Upper lobe of right lung (tissue), 1 donor: Measurements from ENCODE around the gene CDKN2AIPNL. TPM values are rescaled to one million over a fixed set of nuclear protein-coding genes. Genes with fewer than 3 reads are reported as not detected.

Experiments
- ATAC-seq: fragments of 200-7000 bp; cut with Tn5 transposase; one replicate; pipeline ENCODE4 v1.9.1; 2020; ENCODE audit warnings: mild to moderate bottlenecking, moderate library complexity
- DNase-seq: peaks from one replicate; pipeline ENCODE4 v3.0.0-alpha.2; 2020
- H3K27ac ChIP-seq: fragments of 200-600 bp; one replicate; pipeline ENCODE4 v1.8.0; 2022
- H3K27me3 ChIP-seq: fragments of 200-600 bp; one replicate; pipeline ENCODE4 v1.8.0; 2022; ENCODE audit warnings: mild to moderate bottlenecking
- H3K36me3 ChIP-seq: fragments of 200-600 bp; one replicate; pipeline ENCODE4 v1.8.0; 2022
- H3K4me1 ChIP-seq: fragments of 200-600 bp; one replicate; pipeline ENCODE4 v1.8.0; 2022
- H3K4me3 ChIP-seq: fragments of 200-600 bp; one replicate; pipeline ENCODE4 v1.8.0; 2022; ENCODE audit warnings: mild to moderate bottlenecking
- H3K9me3 ChIP-seq: fragments of 200-600 bp; one replicate; pipeline ENCODE4 v1.8.0; 2022
- intact Hi-C: fragments of 100-400 bp; cut with DNase I; formaldehyde crosslinking; loops from one replicate; pipeline ENCODE4 v1.11.0; 2022
- long read RNA-seq: library from polyadenylated mRNA; unstranded; transcript quantifications from one replicate; pipeline ENCODE4 v2.0.0, GENCODE V29; 2021
- total RNA-seq: library from RNA; stranded (reverse); fragmentation: NEBNext Ultra II Directional; extraction: Animal tissue kit (Norgen Biotek cat#: 25700); gene quantifications from one replicate; pipeline ENCODE4 v1.2.1, GENCODE V29; 2021
- TF ChIP-seq, protein P1 (sequence below): fragments of 200-600 bp; IDR thresholded peaks from one replicate; pipeline ENCODE4 v1.8.0; 2022; ENCODE audit warnings: antibody characterized with exemption
- donor health status: DM: no; HTN: yes; CAD: no; lungs with severe emphysema.

Gene CDKN2AIPNL
- 16.5 TPM for total RNA-seq
- long read RNA-seq, transcript CDKN2AIPNL-202 (3 exons, 1,223 nt) = major isoform, 22 of 25 reads
- long read RNA-seq, partial matches to known transcripts = 0 of 25 reads
- long read RNA-seq, other reads (novel, unspliced or antisense) = 3 of 25 reads

DNA sequence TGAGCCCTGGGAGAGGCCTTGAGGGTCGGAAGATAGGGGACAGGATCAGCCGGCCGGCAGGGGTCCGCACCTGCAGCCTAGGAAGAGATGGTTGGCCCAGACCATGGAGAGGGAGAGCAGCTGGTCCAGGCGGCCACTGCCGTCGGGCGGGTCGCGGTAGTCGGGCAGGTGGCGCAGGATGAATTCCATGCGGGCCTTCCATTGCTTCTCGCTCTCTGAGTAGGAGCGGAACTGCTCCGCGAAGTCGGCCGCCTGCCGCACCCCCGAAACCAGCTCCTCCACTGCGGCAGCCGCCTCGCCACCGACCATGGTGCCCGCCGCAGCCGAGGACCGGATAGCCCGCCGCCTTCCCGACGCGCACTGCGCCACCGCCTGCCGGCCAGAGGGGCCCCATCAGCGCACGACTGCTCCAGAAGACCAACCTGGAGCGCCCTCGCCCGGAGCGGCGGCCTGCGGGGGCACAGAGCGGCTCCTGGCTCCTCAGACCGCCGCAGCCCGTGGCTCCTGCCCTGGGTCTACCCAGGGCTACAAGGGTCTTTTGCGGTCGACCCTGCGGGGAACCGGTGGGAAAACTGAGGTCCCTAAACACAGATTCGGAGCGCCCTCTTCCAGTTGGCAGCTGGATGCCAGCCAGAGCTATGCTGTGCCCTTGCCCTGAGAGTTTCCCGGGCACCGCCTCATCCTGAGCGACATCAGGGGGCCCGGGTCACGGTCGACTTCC is at the start of gene CDKN2AIPNL:
Gene CDKN2AIPNL (minus strand): TSS at position 336 of the 721 bp plus-strand sequence. CDS start 27 bp downstream, at position 309.
- H3K27ac ChIP-seq = peak within 1 kb of the TSS; percentile 87

DNA sequence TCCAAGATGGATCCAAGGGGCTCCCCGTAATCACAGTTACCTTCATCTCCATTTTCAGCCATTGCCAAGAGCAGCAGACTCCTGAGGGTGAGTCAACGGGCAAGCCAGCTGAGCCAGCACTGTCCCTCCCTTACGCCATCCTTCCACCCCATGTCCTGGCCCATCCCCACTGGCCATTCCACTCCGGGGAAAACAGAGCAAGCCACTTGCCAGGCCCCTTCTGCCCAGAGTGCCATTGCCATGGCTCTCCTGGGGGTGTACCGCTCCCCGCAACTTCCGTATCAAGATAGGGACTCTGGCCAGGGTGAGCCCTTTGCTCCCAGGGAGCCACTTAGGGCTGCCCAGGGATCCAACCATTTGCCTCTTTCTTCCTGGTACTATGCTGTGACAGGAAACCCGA is 48.9 kb upstream of the CDKN2AIPNL start:
- Histone ChIP-seq H3K4me3 (no peak overlapping the region), H3K9me3 (no peaks in the 10 kb centered on the region), H3K27ac (no peak overlapping the region), H3K36me3 (no peaks in the 10 kb centered on the region), H3K27me3 (no peaks in the 10 kb centered on the region), H3K4me1 (peaks cover 13% of the 10 kb centered on the region)
- intact Hi-C loops = loop anchor here (10.0 kb wide), 1 partner anchor 46 kb away; the partner anchor contains the start of gene CDKN2AIPNL
- no peak for ATAC-seq
- TF ChIP-seq, protein P1, sequence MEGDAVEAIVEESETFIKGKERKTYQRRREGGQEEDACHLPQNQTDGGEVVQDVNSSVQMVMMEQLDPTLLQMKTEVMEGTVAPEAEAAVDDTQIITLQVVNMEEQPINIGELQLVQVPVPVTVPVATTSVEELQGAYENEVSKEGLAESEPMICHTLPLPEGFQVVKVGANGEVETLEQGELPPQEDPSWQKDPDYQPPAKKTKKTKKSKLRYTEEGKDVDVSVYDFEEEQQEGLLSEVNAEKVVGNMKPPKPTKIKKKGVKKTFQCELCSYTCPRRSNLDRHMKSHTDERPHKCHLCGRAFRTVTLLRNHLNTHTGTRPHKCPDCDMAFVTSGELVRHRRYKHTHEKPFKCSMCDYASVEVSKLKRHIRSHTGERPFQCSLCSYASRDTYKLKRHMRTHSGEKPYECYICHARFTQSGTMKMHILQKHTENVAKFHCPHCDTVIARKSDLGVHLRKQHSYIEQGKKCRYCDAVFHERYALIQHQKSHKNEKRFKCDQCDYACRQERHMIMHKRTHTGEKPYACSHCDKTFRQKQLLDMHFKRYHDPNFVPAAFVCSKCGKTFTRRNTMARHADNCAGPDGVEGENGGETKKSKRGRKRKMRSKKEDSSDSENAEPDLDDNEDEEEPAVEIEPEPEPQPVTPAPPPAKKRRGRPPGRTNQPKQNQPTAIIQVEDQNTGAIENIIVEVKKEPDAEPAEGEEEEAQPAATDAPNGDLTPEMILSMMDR = no peak
- DNase-seq = no peak

More for the DNA sequence above, at the start of gene CDKN2AIPNL:
- ATAC-seq (peak; percentile 100), DNase-seq (peak; percentile 96)
- intact Hi-C loops = loop anchor here (10.0 kb wide), 1 partner anchor 53 kb away; no protein-coding TSS in a partner anchor
- Histone ChIP-seq H3K9me3 (no peaks in the 10 kb centered on the region), H3K36me3 (peaks cover 2% of the 10 kb centered on the region), H3K27me3 (no peaks in the 10 kb centered on the region), H3K4me3 (peak within 1 kb of the TSS; percentile 92), H3K4me1 (peaks cover 22% of the 10 kb centered on the region)
- TF ChIP-seq, protein P1 = peak; percentile 80

- no peak overlapping the region for H3K27ac ChIP-seq
- intact Hi-C loops = no loop called here
- TF ChIP-seq, protein P1 = no peak
- H3K9me3 ChIP-seq = no peaks in the 10 kb centered on the region
- ATAC-seq (no peak), DNase-seq (no peak)
- H3K4me3 ChIP-seq = no peak overlapping the region
- H3K36me3 ChIP-seq = no peaks in the 10 kb centered on the region
- H3K27me3 ChIP-seq = no peaks in the 10 kb centered on the region
- H3K4me1 ChIP-seq = peaks cover 3% of the 10 kb centered on the region
These were observed 47.8 kb upstream of the CDKN2AIPNL start for GRCh38 chr5:134459491-134459890.

DNA sequence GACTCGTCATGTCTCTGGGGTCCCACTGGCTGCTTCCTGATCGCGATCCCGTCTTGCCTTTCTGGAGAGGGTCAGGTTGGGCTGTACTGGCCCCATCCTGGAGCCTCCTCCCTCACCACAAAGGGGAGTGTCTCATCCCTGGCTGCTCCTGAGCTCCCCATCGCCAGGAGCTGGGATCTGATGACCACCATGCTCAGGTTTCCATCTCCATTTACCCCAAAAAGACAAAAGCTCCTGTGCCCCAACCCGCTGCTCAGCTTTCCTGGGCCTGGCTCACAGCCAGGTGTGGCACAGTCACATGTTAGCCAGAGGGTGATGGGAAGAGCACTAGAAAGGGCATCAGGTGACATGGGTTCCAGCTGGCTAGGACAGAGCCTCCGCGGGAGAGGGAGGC is 47.3 kb upstream of the CDKN2AIPNL start:
- H3K4me3 ChIP-seq = no peak overlapping the region
- intact Hi-C loops = no loop called here
- no peak overlapping the region for H3K27ac ChIP-seq
- DNase-seq = no peak
- no peaks in the 10 kb centered on the region for H3K4me1 ChIP-seq
- H3K36me3 ChIP-seq = no peaks in the 10 kb centered on the region
- no peaks in the 10 kb centered on the region for H3K9me3 ChIP-seq
- no peak for ATAC-seq
- H3K27me3 ChIP-seq = no peaks in the 10 kb centered on the region
- TF ChIP-seq, protein P1 = no peak

DNA sequence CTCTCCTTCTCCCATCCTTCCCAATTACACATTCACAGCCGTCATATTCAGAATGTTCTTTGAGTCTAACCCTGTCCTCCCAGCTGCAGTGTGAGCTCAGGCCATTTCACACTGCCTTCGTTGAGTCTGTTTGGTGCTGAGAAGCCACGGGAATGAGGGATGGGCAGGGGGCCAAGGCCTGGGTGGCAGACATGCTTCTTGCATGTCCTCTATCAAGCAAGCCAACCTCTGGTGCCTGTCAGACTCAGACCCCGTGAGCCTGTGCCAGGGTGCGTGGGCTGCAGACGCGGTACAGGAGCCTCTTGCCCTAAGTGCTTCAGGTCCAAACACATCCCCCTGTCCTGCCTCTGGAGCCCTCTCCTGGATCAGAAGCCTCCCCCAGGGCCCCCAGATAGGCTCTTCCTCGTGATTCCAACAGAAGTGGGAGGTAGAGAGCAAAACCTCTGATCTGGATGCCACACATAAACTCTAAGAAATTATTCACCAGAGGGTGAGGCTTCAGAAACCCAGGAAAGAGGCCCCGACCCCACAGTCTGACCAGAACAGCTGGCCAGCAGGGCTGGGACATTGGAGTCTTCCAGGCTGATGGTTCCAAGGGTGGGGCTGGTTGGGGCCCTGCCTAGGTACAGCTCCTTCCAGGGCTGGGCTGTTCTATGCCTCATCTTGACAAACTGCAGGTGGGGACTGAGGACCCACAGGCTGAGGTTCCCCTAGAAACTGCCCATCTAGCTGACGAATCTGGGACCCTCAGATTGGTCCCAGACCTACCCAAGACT is 46.7 kb upstream of the CDKN2AIPNL start:
- Histone ChIP-seq H3K4me3 (no peak overlapping the region), H3K27me3 (no peaks in the 10 kb centered on the region), H3K27ac (no peak overlapping the region), H3K4me1 (no peaks in the 10 kb centered on the region), H3K9me3 (no peaks in the 10 kb centered on the region), H3K36me3 (no peaks in the 10 kb centered on the region)
- ATAC-seq (no peak), DNase-seq (no peak)
- intact Hi-C loops = no loop called here
- TF ChIP-seq, protein P1 = no peak
